NCI-H2196 treated with DMSO at 0.1 percent for 48 hours (cell line): ENCODE measurements around the gene DOCK3.
"Not testable (repeated sequence)": the region's sequence is repeated elsewhere in the genome, so short reads cannot be mapped to it uniquely, and the experiment has no call there.

Source experiments
- DNase-seq: peaks from one replicate; lab custom pipeline; 2025; ENCODE audit not compliant: unreplicated experiment; lab: John Stamatoyannopoulos, UW

DOCK3 gene

GRCh38 chr3:51279448-51279847, 604.7 kb downstream of the DOCK3 start:
- no peak for DNase-seq

GRCh38 chr3:51280176-51280575, 605.4 kb downstream of the DOCK3 start:
- DNase-seq: no peak

GRCh38 chr3:51282931-51283330, 608.2 kb downstream of the DOCK3 start:
- DNase-seq: no peak

DNA sequence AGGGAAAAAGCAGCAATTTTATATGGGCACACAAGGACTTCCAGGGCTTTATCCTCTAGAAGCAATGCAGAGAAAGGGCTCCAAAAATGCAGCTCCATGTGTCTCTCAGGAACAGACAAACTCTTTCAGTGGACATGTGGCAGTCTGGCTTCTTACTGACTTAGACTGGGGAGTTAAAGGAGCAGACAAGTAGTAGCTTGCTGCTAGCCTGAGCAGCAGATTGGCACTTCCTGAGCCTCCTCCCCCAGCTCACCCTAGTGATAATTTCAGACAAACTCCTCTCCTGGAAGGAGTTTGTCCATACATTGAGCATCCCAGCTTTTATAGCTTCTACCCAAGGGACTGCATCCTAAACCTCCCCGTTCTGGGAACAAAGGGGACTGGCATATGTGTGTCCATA, 608.7 kb downstream of the DOCK3 start:
- no peak for DNase-seq

DNA sequence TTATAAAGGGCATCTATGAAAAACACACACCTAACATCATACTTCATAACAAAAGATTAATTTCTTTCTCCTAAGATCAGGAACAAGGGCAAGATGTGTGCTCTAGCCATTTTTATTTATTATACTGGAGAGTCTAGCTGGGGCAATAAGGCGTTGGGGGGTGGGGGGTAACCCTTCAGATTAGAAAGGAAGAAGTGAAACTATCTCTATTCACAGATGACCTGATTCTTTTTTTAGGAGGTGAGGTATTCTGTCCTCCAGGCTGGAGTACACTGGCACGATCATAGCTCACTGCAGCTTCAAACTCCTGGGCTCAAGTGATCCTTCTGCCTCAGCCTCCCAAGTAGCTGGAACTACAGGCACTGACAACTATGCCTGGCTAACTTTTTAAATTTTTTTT, 620.9 kb downstream of the DOCK3 start:
- DNase-seq: no peak

GRCh38 chr3:51297333-51297732, 622.6 kb downstream of the DOCK3 start:
- DNase-seq: no peak

GRCh38 chr3:51304230-51304629, 629.5 kb downstream of the DOCK3 start:
- no peak for DNase-seq

DNA sequence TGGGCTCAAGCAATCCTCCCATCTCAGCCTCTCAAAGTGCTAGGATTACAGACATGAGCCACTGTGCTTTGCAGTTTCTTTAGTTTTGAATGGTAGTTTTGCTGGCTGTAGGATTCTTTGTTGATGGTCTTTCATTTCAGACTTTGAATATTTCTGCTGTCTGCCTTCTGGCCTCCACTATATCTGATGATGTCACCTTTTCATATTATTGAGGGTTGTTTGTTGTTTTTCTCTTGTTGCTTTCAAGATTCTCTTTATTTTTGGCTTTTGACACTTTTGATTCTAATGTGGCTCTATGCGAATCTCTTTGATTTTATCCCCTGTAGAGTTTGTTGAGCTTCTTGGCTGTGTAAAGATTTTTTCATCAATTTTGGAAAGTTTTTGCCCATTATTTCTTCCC, 631.4 kb downstream of the DOCK3 start:
- DNase-seq: no peak

- DNase-seq: no peak
Measured at GRCh38 chr3:51307458-51307857, 632.7 kb downstream of the DOCK3 start.

- not testable (repeated sequence) for DNase-seq
Measured at GRCh38 chr3:51307945-51308607, 633.3 kb downstream of the DOCK3 start.

DNA sequence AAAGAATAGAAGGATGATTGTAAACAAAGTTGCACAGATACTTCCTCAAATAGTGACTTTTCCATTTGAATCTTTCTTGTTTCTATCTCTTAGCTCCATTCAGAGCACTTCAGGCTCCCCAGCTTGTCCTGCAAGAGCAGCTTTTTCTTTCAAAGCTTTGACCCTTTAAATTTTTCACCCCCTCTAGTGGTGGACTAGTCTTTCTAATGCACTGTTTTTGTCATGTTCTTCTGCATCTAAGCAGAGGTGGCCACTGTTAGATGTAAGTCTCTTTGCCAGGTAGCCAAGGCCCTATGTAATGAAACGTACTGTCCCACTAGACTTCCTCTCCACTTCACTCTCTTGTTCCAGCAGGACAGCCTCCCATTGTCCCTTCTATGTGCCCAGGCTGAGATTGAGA, 636.3 kb downstream of the DOCK3 start:
- no peak for DNase-seq

GRCh38 chr3:51328206-51328605, 653.5 kb downstream of the DOCK3 start:
- no peak for DNase-seq

- no peak for DNase-seq
Measured at GRCh38 chr3:51330046-51330445, 655.3 kb downstream of the DOCK3 start.

DNA sequence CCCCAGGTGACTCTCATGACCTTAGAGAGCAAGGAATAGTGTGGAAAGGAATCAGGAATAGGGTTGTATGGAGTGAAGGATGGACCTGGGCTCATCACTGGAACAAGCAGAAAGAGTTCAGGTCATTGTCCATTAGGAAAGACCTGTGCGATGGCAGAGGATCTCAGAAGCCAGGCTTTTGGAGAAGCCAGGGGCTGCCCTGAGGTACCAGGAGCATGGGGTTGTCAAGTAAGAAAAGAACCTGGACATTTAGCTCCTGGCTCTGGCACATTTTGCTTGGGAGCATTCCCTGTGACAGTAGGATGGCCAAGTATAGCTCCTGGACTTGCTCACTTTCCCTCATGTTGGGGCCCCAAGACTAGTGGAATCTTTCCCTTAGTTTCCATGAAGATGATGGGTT, 657.4 kb downstream of the DOCK3 start:
- DNase-seq: no peak

DNA sequence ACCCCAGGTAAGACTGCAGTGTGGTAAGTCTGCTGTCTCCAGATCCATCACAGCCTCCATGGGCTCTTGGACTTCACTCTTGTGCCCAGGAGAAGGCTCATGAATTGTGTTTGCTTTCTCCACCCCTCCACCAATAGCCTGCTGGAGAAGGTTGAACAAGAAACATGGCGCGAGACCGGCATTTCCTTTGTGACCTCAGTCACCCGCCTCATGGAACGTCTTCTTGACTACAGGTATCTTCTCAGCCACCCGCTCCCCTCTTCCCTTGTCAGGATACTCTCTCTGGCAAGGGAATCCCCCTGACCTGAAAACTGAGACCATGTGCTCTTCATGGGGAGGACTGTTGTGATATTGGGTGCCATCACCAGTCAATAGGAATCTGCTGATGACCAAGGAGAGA, 658.3 kb downstream of the DOCK3 start:
- no peak for DNase-seq

DNA sequence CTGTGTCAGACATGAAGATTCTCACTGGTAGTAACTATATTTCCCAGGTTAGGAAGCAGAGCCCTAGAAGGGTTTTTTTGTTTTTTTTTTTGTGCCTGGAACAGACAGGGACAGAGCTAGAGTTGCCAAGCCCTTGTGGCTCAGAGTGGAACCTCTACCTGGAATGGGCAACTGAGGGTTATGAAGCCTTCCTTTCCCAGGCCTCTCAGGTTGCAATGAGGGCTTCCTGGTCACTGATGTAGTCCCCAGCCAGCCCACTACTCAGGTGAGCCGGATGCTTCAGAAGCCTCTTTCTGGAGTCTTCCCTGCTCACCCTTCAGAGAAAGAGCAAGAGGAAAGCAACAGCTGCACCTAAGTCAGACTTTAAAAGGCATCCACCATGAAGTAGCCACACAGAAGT, 661.5 kb downstream of the DOCK3 start:
- no peak for DNase-seq

DNA sequence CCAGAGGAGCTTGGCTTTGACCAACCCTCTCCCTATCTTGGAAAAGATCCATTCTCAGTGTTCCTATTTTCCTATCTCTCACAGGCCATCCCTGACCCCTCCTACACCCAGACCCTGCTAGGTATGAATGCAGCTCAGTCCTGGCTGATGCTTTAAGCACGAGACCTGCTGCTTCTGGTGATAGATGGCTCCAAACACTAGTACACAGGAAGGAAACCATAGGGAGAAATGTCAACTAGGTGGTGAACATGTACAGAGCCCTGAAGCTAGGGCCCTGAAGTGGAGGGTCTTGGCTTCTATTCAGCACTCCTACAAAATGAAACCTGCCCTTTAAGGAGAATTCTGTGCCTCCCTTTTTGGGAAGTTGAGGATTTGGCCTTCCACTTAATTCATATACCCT, 662.9 kb downstream of the DOCK3 start:
- DNase-seq: no peak

DNA sequence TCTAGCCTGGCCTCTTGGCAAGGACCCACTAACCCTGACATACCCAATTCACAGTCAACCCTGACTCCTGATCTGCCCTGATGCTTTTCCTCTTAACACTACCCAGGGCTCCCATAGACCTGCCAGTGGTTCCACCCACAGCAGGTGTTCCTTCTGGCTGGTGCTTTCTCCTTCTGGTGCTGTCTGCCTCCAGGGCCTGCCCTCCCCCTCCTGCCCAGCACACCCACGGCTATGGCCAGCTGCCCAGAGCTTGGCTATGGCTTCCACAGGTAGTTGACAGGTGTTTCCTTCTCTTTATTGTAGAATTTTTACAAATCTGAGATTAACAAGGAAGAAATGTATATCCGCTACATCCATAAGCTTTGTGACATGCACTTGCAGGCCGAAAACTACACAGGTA, 663.9 kb downstream of the DOCK3 start:
- peak; percentile 46 for DNase-seq

- DNase-seq: no peak
Measured at GRCh38 chr3:51340013-51340829, 665.5 kb downstream of the DOCK3 start.

GRCh38 chr3:51340989-51341636, 666.4 kb downstream of the DOCK3 start:
- DNase-seq: no peak

DNA sequence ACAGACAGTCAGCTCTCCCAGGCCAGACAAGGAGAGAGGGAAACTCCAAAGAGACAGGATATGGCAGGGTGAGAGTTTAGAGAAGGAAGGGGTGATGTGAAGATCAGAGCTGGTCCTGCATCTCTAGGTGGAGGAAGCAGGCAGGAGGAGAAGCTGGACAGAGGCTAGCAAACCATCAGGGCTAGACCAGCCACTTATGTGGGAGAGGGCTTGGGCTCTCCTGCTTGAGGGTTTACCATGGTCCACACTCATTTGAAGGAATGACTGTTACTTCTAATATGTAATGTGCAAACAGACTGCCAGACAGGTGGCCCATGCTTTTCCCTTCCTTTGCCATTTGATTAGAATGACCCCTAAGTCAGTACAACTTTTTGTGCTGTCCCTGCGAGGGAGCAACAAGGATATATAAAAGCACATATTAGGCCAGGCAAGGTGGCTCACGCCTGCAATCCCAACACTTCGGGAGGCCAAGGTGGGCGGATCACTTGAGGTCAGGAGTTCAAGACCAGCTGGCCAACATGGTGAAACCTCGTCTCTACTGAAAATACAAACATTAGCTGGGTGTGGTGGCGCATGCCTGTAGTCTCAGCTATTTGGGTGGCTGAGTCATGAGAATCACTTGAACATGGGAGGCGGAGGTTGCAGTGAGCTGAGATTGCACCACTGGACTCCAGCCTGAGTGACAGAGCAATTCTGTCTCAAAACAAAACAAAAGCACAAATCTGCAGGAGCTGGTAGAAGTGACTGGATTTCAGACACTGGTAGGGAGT, 669.4 kb downstream of the DOCK3 start:
- DNase-seq: no peak
